GM19328 (cell line): ENCODE data around the gene MED13.

ENCODE experiments used
- ATAC-seq: cut with Tn5 transposase; IDR thresholded peaks from one replicate; pipeline ENCODE4 v1.9.1; 2021; ENCODE audit warnings: mild to moderate bottlenecking, moderate library complexity; ENCODE audit not compliant: unreplicated experiment

MED13 gene

GRCh38 chr17:62064791-62065563 lies at the start of gene MED13:
TSS of gene MED13 (minus strand) at chr17:62065278. CDS start at chr17:62065205, 73 bp downstream.
- ATAC-seq: no peak

GRCh38 chr17:62112229-62112628 lies 47.2 kb upstream of the MED13 start:
- no peak for ATAC-seq

- ATAC-seq: no peak
Observed at GRCh38 chr17:62111562-62112171, 46.6 kb upstream of the MED13 start.

GRCh38 chr17:62110923-62111484 lies 45.9 kb upstream of the MED13 start:
- no peak for ATAC-seq

GRCh38 chr17:62109924-62110323 lies 44.8 kb upstream of the MED13 start:
- no peak for ATAC-seq

- peak; percentile 98 for ATAC-seq
Observed at GRCh38 chr17:62109378-62109902, 44.4 kb upstream of the MED13 start.

- no peak for ATAC-seq
Observed at GRCh38 chr17:62105861-62106260, 40.8 kb upstream of the MED13 start.

GRCh38 chr17:62105357-62105756 lies 40.3 kb upstream of the MED13 start:
- no peak for ATAC-seq

- ATAC-seq: no peak
Observed at GRCh38 chr17:62101515-62101914, 36.4 kb upstream of the MED13 start.

- no peak for ATAC-seq
Observed at GRCh38 chr17:62101090-62101489, 36.0 kb upstream of the MED13 start.

GRCh38 chr17:62100055-62100454 lies 35.0 kb upstream of the MED13 start:
- no peak for ATAC-seq

- no peak for ATAC-seq
Observed at GRCh38 chr17:62099532-62099931, 34.5 kb upstream of the MED13 start.

- ATAC-seq: peak; percentile 91
Observed at GRCh38 chr17:62098623-62099231, 33.6 kb upstream of the MED13 start.

GRCh38 chr17:62096401-62096670 lies 31.3 kb upstream of the MED13 start:
- no peak for ATAC-seq

- no peak for ATAC-seq
Observed at GRCh38 chr17:62094175-62094574, 29.1 kb upstream of the MED13 start.

- peak; percentile 91 for ATAC-seq
Observed at GRCh38 chr17:62093188-62094155, 28.4 kb upstream of the MED13 start.

GRCh38 chr17:62092784-62093183 lies 27.7 kb upstream of the MED13 start:
- ATAC-seq: no peak

- ATAC-seq: no peak
Observed at GRCh38 chr17:62091804-62092203, 26.7 kb upstream of the MED13 start.

- ATAC-seq: no peak
Observed at GRCh38 chr17:62090868-62091267, 25.8 kb upstream of the MED13 start.

GRCh38 chr17:62090021-62090824 lies 25.1 kb upstream of the MED13 start:
- no peak for ATAC-seq
